HPDE6-E6E7 (cell line): Measurements from ENCODE around the gene CDT1.
"Not testable (repeated sequence)": the region's sequence is repeated elsewhere in the genome, so short reads cannot be mapped to it uniquely, and the experiment has no call there.

Source experiments
- DNase-seq: peaks from one replicate; pipeline ENCODE4 v3.0.0; 2011; ENCODE audit warnings: missing footprints; ENCODE audit errors: extremely low spot score

CDT1 gene

DNA sequence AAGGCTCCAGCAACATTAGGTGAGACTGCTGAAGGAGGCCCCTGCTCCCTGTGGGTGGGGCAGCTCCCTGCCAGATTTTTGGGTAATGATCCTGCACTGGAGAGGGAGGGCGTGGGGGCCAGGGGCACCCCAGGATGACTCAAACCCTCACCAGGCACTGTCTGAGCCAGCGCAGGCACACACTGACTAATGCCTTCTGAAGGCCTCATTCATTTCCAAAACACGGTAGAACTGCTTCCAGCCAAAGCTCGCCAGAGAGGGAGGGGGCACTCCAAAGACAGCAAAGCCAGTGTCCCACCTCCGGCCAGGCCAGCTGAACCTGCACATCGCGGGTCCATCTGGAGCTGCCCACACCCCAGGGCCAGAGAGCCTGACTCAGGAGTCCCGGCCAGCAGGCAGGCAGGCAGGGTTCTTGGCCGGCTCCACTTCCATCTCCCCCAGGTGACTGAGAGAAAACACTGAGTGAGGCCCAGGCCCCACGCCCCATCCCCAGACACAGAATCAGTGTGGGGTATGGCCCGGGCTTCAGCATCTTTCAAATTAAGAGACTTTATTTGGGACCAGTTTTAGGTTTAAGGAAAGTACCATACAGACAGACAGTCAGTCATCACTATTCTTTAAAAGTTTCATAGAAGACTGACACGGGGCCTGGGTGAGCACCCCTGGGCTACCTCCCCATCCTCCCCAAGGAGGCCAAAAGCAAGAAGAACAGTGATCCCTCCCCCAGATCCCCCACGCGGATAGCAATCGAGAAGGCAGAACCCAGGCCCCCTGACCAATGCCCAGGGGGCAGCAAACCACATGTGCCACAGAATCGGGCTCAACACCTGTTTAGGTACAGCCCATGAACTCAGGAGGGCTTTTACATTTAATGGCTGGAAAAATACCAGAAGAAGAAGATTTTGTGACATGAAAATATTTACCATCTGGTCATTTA is 20.9 kb upstream of the CDT1 start:
- DNase-seq, result peak; percentile 92

GRCh38 chr16:88783391-88784073 is 20.1 kb upstream of the CDT1 start:
- no peak for DNase-seq

GRCh38 chr16:88784074-88784855 is 19.3 kb upstream of the CDT1 start:
- no peak for DNase-seq

DNA sequence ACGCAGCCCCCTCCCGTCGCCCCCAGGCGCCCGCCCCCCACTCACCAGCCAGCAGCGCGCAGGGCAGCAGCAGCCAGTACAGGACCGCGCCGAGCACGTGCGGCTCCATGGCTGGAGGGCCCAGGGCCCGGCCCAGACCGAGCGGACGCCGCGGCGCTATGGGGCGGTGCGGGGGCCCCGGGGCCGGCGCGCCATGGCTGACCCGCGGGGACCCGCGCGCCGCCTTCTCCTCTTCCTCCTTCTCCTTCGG is 18.8 kb upstream of the CDT1 start:
- no peak for DNase-seq

GRCh38 chr16:88785106-88785924 is 18.3 kb upstream of the CDT1 start, which contains the start of gene PIEZO1:
Gene PIEZO1 (minus strand): TSS chr16:88785220. CDS start chr16:88784964, 256 bp downstream.
- no peak for DNase-seq

DNA sequence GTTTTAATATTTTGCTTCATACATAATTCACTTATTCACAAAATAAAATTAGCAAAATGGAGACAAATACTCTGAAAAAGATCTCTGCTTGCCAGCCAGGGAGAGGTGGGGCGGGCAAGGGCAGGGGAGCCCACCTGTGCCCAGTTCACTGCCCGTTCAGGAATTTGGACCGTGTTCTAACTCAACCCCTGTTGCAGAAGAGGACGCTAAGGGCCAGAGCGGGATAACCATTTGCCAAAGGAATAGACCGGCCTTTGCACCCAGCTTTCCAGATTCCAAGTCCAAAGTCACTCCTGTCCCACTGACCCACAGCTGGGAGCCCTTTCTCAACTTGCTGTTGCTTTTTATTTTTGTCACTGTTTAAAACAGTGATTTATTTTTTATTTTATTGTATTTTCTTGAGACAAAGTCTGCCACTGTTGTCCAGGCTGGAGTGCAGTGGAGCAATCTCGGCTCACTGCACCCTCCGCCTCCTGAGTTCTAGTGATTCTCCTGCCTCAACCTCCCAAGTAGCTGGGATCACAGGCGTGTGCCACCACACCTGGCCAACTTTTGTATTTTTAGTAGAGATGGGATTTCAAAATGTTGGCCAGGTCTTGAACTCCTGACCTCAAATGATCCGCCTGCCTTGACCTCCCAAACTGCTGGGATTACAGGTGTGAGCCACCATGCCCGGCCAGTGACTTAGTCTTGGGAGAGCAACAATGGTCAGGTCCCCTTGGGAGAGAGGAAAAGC is 15.8 kb upstream of the CDT1 start:
- DNase-seq, result no peak

DNA sequence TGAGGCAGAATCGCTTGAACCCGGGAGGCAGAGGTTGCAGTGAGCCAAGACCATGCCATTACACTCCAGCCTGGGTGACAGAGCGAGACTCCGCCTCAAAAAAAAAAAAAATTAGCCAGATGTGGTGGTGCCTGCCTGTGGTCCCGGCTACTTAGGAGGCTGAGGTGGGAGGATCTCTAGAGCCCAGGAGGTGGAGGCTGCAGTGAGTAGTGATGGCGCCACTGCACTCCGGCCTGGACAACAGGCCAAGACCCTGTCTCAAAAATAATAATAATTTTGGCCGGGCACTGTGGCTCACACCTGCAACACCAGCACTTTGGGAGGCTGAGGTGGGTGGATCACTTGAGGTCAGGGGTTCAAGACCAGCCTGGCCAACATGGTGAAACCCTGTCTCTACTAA is 14.8 kb upstream of the CDT1 start:
- DNase-seq, result not testable (repeated sequence)

DNA sequence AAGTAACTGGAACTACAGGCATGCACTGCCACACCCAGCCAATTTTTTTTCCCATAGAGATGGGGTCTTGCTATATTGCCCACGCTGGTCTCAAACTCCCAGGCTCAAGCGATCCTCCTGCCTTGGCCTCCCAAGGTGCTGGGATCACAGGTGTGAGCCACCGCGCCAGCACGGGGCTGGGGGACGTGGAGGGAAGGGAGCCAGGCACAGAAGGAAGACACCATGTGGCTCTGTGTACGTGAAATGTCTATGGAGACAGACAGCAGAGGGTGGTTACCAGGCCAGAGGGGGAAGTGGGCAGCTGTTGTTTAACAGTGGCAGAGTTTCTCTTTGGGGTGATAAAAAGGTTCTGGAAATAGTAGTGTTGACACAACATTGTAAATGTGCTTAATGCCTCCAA is 14.0 kb upstream of the CDT1 start:
- DNase-seq, result no peak

GRCh38 chr16:88790312-88791211 is 13.0 kb upstream of the CDT1 start:
- DNase-seq, result no peak

DNA sequence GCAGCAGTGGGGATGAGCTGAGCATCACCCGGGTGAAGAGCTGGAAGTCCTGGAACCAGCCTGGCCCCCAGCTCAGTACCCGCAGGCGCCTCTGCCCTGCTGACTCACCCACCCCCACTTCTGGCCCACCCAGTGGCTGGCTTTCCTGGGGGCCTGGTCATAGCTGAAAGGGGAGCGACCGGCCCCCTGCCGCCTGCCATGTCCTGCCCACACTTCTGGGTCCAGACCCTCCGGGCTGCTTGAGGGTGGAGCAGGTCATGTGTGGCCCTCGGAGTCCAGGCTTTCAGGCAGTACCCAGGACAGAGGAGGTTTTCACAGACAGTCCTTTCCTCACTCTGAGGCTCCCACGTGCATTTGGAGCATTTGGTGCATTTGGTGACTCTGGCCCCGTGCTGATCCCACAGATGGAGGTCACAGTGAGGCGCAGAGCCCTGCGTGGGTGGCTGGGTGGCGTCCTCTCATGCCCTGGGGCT is 11.5 kb upstream of the CDT1 start:
- DNase-seq, result no peak

- DNase-seq, result no peak
These were observed 10.8 kb upstream of the CDT1 start for GRCh38 chr16:88792668-88793250.

DNA sequence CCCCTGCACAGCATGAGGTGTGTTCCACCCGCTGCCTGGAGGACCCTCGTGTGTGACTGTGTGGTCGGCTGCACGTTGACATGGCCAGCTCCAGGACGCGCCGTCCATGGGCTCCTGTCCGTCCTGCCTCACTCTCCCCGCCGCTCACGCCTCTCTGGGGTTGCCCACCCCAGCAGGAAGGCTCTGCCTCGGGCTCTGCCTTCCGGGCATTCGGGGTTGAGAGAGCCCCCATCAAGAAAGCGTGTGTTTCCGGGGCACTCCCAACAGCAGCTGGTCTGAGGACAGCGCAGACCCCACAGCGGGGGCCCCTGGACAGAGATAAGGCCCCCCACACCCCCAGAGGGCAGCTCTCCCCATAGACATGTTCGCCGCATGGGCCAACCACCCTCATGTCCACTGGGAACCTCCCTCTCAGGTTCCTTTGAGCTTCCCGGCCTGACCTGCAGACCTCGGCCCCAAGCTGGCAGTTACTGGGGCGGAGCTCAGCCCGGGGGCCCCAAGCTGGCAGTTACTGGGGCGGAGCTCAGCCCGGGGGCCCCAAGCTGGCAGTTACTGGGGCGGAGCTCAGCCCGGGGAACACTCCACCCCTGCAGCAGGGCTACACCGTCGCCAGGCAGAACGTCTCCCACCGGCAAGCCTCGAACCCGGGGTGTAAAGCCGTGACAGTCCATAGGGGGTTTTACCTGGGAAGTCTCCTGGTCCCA is 10.2 kb upstream of the CDT1 start:
- no peak for DNase-seq

DNA sequence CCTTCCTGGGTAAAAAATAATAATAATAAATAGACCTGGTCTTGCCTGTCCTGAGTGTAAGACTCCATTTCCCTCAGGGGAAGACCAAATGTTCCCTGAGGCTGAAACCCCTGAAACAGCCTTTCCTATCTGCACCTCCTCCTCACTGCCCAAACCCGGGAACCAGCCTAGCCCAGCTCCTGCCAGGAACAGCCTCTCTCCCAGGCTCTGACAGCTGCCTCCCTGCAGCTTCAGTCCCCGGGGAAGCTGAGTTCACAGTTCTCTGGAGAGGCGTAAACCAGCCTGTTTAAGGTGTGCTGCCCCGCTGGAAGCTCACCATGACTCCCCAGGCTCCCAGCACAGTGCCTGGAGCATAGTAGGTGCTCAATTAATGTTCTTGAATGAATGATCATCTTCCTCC is 7.3 kb upstream of the CDT1 start:
- no peak for DNase-seq

DNA sequence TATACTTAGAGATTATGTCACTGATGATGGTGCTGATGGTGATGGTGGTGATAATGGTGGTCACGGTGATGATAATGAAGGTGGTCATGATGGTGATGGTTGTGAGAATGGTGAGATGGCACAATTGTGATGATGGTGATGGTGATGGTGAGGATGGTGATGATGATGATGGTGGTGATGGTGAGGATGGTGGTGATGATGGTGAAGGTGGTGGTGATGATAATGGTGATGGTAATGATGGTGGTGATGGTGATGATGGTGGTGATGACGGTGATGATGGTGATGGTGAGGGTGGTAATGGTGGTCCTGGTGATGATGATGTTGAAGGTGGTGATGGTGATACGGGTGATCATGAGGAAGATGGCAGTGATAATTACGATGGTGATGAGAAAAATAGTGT is 5.5 kb upstream of the CDT1 start:
- DNase-seq, result no peak

DNA sequence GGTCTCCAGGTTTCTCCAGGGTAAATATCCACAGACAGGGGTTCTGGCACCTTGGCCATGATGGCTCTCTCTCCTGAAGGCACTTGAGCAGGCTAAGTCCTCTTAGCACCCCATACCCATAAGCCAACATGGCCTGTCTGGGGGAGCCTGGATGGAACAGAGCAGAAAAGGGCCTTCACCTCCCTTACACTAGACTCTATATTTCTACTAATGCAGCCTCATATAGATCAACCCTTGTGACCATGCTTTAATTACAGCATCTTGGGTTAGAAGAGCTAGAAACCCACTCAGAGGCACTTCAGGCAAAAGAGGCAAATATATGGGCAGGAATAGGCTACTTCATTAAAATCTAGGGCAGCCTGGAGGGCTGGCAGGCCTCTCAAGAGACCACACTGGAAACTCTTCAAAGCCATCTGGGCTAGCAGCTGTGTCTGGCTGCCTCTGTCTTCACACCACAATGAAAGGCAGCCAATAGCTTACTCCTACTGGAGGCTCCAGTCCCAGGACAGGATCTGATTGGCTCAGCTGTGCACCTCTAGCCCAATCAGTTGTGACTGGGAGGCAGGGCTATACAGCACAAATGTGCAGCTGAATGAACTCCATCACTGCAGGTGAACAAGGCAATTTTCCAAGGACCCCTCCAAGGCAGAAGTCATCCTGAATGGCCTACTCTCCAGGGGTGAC is 4.7 kb upstream of the CDT1 start:
- DNase-seq, result no peak

DNA sequence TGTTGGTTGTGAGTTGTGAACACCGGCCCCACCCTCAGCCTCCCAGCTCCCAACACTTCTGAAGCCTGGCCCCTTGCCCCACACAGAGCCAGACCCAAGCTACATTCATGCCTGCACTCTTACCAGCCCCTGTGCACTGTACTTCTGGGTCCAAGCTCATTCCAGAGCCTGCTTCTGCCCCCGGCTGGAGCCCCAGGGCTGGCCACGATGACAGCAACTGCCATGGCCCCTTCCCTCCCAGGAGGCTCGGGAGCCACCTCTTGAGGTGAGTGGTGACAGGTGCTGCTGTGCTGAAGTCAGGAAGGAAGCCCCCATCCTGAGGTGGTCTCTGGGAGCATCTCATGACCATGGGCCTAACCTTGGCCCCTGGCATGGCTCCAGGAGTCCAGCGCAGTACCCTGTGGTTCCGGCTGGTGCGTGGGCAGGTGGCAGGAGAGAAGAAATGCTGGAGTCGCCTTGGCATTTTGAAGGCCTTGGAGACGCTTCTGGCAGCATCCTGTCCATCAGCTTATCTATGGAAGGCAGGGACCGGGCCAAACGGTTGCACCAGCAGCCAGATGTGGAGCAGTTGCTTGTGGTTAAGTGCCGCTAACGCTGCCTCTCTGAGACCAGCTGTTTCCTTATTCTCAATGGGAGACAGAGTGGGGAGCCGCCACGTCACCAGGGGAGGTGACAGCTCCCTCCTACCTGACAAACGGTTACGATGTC is 3.9 kb upstream of the CDT1 start:
- DNase-seq, result no peak

DNA sequence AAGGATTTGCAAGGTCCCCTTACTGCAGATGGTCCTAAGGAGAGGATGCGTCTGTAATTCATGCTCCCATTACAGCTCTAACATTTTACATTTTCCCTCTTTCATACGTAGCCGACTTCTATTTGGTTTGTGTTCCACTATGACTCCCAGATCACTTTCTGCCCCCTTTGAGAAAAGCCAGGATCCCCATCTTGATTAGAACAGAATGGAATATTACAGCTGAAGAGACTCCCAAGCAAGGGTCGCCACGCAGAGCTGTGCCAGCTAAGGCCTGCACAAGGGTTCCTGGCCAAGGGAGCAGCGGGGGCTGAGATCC is 3.4 kb upstream of the CDT1 start:
- no peak for DNase-seq

- no peak for DNase-seq
These were observed 573 bp downstream of the CDT1 start for GRCh38 chr16:88804173-88804551.
